Endothelial cell of umbilical vein (primary cell): ENCODE data around the gene MID2. TPM values are rescaled to one million over a fixed set of nuclear protein-coding genes. Genes with fewer than 3 reads are reported as not detected.
A peak's percentile ranks its signal among the peaks of the same experiment; 100 is the strongest.

ENCODE experiments used
- BruUV-seq: library from RNA; stranded (reverse); fragments of 400-500 nt; replicated peaks from 2 replicates; lab custom pipeline; 2021; lab: Mats Ljungman, UMichigan
- CTCF ChIA-PET: fragments of 300-600, 350-600 bp; sonication (Branson Sonifier 250); formaldehyde crosslinking; loops from one replicate; lab custom pipeline; 2021; ENCODE audit warnings: antibody characterized with exemption, inconsistent platforms; lab: Charles Lee
- POLR2A ChIA-PET: fragments of 300-600, 350-600 bp; sonication (Branson Sonifier 250); formaldehyde crosslinking; loops from one replicate; lab custom pipeline; 2021; ENCODE audit warnings: antibody characterized with exemption, inconsistent platforms; lab: Charles Lee
- DNase-seq: peaks from one replicate; pipeline ENCODE4 v3.0.0-alpha.2; 2011; ENCODE audit warnings: low read depth, low spot score
- FAIRE-seq: peaks from 2 replicates; lab custom pipeline; 2011; peaks lifted over from hg19 to GRCh38; lab: Jason Lieb, UNC
- H2AFZ ChIP-seq: 2 replicates; pipeline ENCODE4 v1.6.0; 2012; ENCODE audit warnings: low read depth, low read length, control low read depth, inconsistent platforms
- H3K27ac ChIP-seq: 2 replicates; pipeline ENCODE4 v1.5.1; 2011; ENCODE audit warnings: low read depth, mild to moderate bottlenecking, control low read depth, low read length, moderate library complexity; ENCODE audit not compliant: insufficient read depth
- H3K27me3 ChIP-seq, 2 experiments: 2 replicates each; pipeline versions ENCODE4 v1.6.0 to v1.6.1; 2011; ENCODE audit warnings: low read length in 2 of 2, mixed read lengths in 1 of 2; ENCODE audit not compliant: control insufficient read depth in 2 of 2, insufficient read depth in 2 of 2
- H3K36me3 ChIP-seq, 2 experiments: 2 replicates in 1 of 2; 3 replicates in 1 of 2; pipeline ENCODE4 v1.5.1; 2011; ENCODE audit warnings: low read length in 2 of 2, mild to moderate bottlenecking in 1 of 2, moderate library complexity in 1 of 2; ENCODE audit not compliant: control insufficient read depth in 2 of 2, insufficient read depth in 2 of 2; ENCODE audit errors: extremely low read depth in 1 of 2
- H3K4me1 ChIP-seq: 3 replicates; pipeline ENCODE4 v1.5.1; 2011; ENCODE audit warnings: mild to moderate bottlenecking, low read length; ENCODE audit not compliant: control insufficient read depth, insufficient read depth; ENCODE audit errors: extremely low read depth
- H3K4me2 ChIP-seq: 2 replicates; pipeline ENCODE4 v1.6.1; 2011; ENCODE audit warnings: low read length, control low read depth, mixed read lengths; ENCODE audit not compliant: insufficient read depth
- H3K4me3 ChIP-seq, 3 experiments: fragments of 200-600 bp in 1 of 3; sonication (generic), shearing (Covaris generic) in 1 of 3; replicated peaks in 1 of 3; 2 replicates each; pipeline ENCODE4 v1.5.1; 2011 to 2016; ENCODE audit warnings: control low read depth in 3 of 3, low read length in 3 of 3, mild to moderate bottlenecking in 2 of 3, inconsistent platforms in 1 of 3, low read depth in 1 of 3, moderate library complexity in 1 of 3; ENCODE audit not compliant: insufficient read depth in 1 of 3
- H3K79me2 ChIP-seq: 2 replicates; pipeline ENCODE4 v1.6.0; 2012; ENCODE audit warnings: low read length, inconsistent platforms; ENCODE audit not compliant: control insufficient read depth, insufficient read depth
- H3K9ac ChIP-seq: replicated peaks from 2 replicates; pipeline ENCODE3; 2011; ENCODE audit warnings: low read length, control low read depth; ENCODE audit not compliant: insufficient read depth; ENCODE audit errors: extremely low read depth
- H3K9me1 ChIP-seq: replicated peaks from 3 replicates; pipeline ENCODE4 v1.6.0; 2011; ENCODE audit warnings: mild to moderate bottlenecking, low read length; ENCODE audit not compliant: control insufficient read depth, insufficient read depth; ENCODE audit errors: extremely low read depth
- H3K9me3 ChIP-seq: replicated peaks from 2 replicates; pipeline ENCODE4 v1.5.1; 2012; ENCODE audit warnings: low read length, inconsistent platforms; ENCODE audit not compliant: control insufficient read depth, insufficient read depth
- H4K20me1 ChIP-seq: replicated peaks from 2 replicates; pipeline ENCODE3; 2011; ENCODE audit warnings: mild to moderate bottlenecking, low read length; ENCODE audit not compliant: control insufficient read depth, insufficient read depth; ENCODE audit errors: extremely low read depth
- EZH2 ChIP-seq: IDR thresholded peaks from 2 replicates; pipeline ENCODE4 v1.6.1; 2012; ENCODE audit warnings: borderline replicate concordance, low read depth, mild to moderate bottlenecking, moderate library complexity, low read length, inconsistent platforms; ENCODE audit not compliant: severe bottlenecking
- FOS ChIP-seq: IDR thresholded peaks from 2 replicates; pipeline ENCODE4 v1.6.1; 2011; ENCODE audit warnings: mild to moderate bottlenecking, low read length, moderate library complexity, borderline replicate concordance; ENCODE audit not compliant: insufficient read depth
- GATA2 ChIP-seq: IDR thresholded peaks from 2 replicates; pipeline ENCODE4 v1.7.0; 2011; ENCODE audit warnings: low read depth, mild to moderate bottlenecking, moderate library complexity, mixed read lengths, low read length; ENCODE audit not compliant: insufficient read length, insufficient read depth
- JUN ChIP-seq: IDR thresholded peaks from 2 replicates; pipeline ENCODE4 v1.6.1; 2011; ENCODE audit warnings: borderline replicate concordance, low read depth; ENCODE audit not compliant: insufficient read length, insufficient read depth
- MYC ChIP-seq: IDR thresholded peaks from one replicate; pipeline ENCODE4 v1.6.1; 2011; ENCODE audit warnings: mild to moderate bottlenecking, low read depth, low read length
- POLR2A ChIP-seq: IDR thresholded peaks from 2 replicates; pipeline ENCODE4 v1.6.1; 2012; ENCODE audit warnings: low read depth, mild to moderate bottlenecking, control low read depth, low read length
- POLR2AphosphoS5 ChIP-seq: IDR thresholded peaks from 2 replicates; pipeline ENCODE4 v1.6.1; 2012; ENCODE audit warnings: low read depth, mild to moderate bottlenecking, control low read depth, low read length, moderate library complexity; ENCODE audit not compliant: insufficient read depth
- dilution Hi-C: fragments of 300-500 bp; cut with MboI; formaldehyde crosslinking; loops from one replicate; pipeline ENCODE4 v1.15.0; 2019; ENCODE audit warnings: low sequenced_read_pairs; ENCODE audit not compliant: extremely low pct_ligation_motif_present
- intact Hi-C: fragments of 100-400 bp; cut with micrococcal nuclease; formaldehyde crosslinking; loops from one replicate; pipeline ENCODE4 v1.10.0; 2022
- polyA plus RNA-seq, 4 experiments: library from polyadenylated mRNA; depleted of rRNA in 3 of 4; stranded (reverse) in 3 of 4; unstranded in 1 of 4; fragments of >200 nt; gene quantifications; 2 replicates each; pipeline versions ENCODE4 v1.2.1 to v1.2.3, GENCODE V29; 2011 to 2012; ENCODE audit warnings: missing spikeins in 1 of 4
- total RNA-seq: library from RNA; stranded (reverse); gene quantifications from 2 replicates; pipeline ENCODE4 v1.2.3, GENCODE V29; 2021
- TF ChIP-seq, protein P1 (sequence below), 2 donors: IDR thresholded peaks; 1 replicate in 1 of 2; 2 replicates in 1 of 2; pipeline ENCODE4 v1.5.1; 2011; ENCODE audit warnings: low read length in 2 of 2, mild to moderate bottlenecking in 2 of 2, moderate library complexity in 2 of 2, control low read depth in 1 of 2, inconsistent platforms in 1 of 2, low read depth in 1 of 2; ENCODE audit not compliant: insufficient read depth in 1 of 2; ENCODE audit errors: extremely low read depth in 1 of 2
- TF ChIP-seq, protein P2 (sequence below): IDR thresholded peaks from 2 replicates; pipeline ENCODE4 v1.6.1; 2011; ENCODE audit not compliant: insufficient read depth, insufficient read length

Gene MID2
- total and polyA plus RNA-seq, 2 donors (not counting 3 experiments of a cell fraction or from before 2014, with no cell fraction given) = 16.4 to 25.3 TPM

DNA sequence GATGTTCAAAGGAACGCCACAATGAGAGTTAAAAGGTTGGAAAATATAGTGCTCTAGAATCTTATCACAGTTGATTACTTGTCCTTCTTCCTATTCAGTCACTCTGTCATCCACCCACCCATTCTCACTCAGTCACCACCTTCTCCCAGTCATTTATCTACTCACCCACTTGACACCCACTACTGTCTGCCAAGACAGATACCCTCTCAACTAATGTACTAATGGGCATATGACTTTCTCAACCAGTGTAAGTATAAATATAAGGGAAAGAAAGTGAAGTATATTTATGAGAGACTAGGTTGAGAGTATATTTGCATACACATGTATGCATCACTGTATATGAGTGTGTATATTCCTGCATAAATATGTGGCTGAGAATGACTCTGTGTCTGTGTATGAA lies 20.0 kb downstream of the MID2 start:
- TF ChIP-seq, protein P1, sequence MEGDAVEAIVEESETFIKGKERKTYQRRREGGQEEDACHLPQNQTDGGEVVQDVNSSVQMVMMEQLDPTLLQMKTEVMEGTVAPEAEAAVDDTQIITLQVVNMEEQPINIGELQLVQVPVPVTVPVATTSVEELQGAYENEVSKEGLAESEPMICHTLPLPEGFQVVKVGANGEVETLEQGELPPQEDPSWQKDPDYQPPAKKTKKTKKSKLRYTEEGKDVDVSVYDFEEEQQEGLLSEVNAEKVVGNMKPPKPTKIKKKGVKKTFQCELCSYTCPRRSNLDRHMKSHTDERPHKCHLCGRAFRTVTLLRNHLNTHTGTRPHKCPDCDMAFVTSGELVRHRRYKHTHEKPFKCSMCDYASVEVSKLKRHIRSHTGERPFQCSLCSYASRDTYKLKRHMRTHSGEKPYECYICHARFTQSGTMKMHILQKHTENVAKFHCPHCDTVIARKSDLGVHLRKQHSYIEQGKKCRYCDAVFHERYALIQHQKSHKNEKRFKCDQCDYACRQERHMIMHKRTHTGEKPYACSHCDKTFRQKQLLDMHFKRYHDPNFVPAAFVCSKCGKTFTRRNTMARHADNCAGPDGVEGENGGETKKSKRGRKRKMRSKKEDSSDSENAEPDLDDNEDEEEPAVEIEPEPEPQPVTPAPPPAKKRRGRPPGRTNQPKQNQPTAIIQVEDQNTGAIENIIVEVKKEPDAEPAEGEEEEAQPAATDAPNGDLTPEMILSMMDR (IDR thresholded peaks at IDR 0.05; ENCODE audit: extremely low read depth in 1 of 2, insufficient read depth in 1 of 2, low read depth in 1 of 2, low read length in 2 of 2) = no peak
- TF ChIP-seq GATA2 = no peak
- no peak for TF ChIP-seq EZH2
- TF ChIP-seq, protein P2, sequence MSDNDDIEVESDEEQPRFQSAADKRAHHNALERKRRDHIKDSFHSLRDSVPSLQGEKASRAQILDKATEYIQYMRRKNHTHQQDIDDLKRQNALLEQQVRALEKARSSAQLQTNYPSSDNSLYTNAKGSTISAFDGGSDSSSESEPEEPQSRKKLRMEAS = no peak
- TF ChIP-seq FOS = no peak
- no peak for TF ChIP-seq JUN
- TF ChIP-seq POLR2A = no peak
- TF ChIP-seq MYC = no peak
- no peak for TF ChIP-seq POLR2AphosphoS5
- Histone ChIP-seq H4K20me1 (no peaks in the 10 kb centered on the region), H3K4me2 (no peak overlapping the region), H3K9ac (no peak overlapping the region), H2AFZ (no peak overlapping the region), H3K4me1 (peaks cover 40% of the 10 kb centered on the region), H3K27me3 (no peaks in the 10 kb centered on the region), H3K9me1 (no peaks in the 10 kb centered on the region), H3K9me3 (no peaks in the 10 kb centered on the region), H3K4me3 (no peak overlapping the region), H3K79me2 (peaks cover 5% of the 10 kb centered on the region), H3K36me3 (peaks cover 0 to 2% of the 10 kb centered on the region in 2 experiments), H3K27ac (no peak overlapping the region)
- intact Hi-C loops = no loop called here
- ChIA-PET CTCF (interaction anchor here (0.9 kb wide), 1 partner anchor 48 kb away, joined by 4 read pairs; no protein-coding TSS in a partner anchor), POLR2A (no interaction called here)
- FAIRE-seq (no peak), DNase-seq (peak; percentile 34)
- dilution Hi-C loops = no loop called here
- BruUV-seq = no TSS peak
